ENCODE results near the gene RASEF.

RASEF gene

GRCh38 chr9:83047839-83048775 is 14.8 kb downstream of the RASEF start:
- no peak for DNase-seq

- DNase-seq, result no peak
Measured at GRCh38 chr9:83043597-83043996, 19.3 kb downstream of the RASEF start.

GRCh38 chr9:83041771-83042170 is 21.2 kb downstream of the RASEF start:
- DNase-seq, result no peak

GRCh38 chr9:83039303-83039702 is 23.6 kb downstream of the RASEF start:
- no peak for DNase-seq

GRCh38 chr9:83036043-83036442 is 26.9 kb downstream of the RASEF start:
- DNase-seq, result no peak

- DNase-seq, result no peak
Measured at GRCh38 chr9:83035143-83035542, 27.8 kb downstream of the RASEF start.

GRCh38 chr9:83034587-83034986 is 28.4 kb downstream of the RASEF start:
- no peak for DNase-seq

GRCh38 chr9:83034026-83034425 is 28.9 kb downstream of the RASEF start:
- DNase-seq, result no peak

- no peak for DNase-seq
Measured at GRCh38 chr9:83032065-83032625, 30.8 kb downstream of the RASEF start.

- no peak for DNase-seq
Measured at GRCh38 chr9:83030391-83031107, 32.4 kb downstream of the RASEF start.

GRCh38 chr9:83029531-83030137 is 33.3 kb downstream of the RASEF start:
- no peak for DNase-seq

- no peak for DNase-seq
Measured at GRCh38 chr9:83027153-83027891, 35.6 kb downstream of the RASEF start.

- no peak for DNase-seq
Measured at GRCh38 chr9:83024506-83025125, 38.3 kb downstream of the RASEF start.

- DNase-seq, result no peak
Measured at GRCh38 chr9:83023151-83023550, 39.8 kb downstream of the RASEF start.

GRCh38 chr9:83020864-83021263 is 42.1 kb downstream of the RASEF start:
- DNase-seq, result no peak

- DNase-seq, result no peak
Measured at GRCh38 chr9:83020327-83020726, 42.6 kb downstream of the RASEF start.

GRCh38 chr9:83019246-83019645 is 43.7 kb downstream of the RASEF start:
- no peak for DNase-seq

GRCh38 chr9:83015897-83016296 is 47.0 kb downstream of the RASEF start:
- no peak for DNase-seq

- no peak for DNase-seq
Measured at GRCh38 chr9:83013867-83014605, 48.9 kb downstream of the RASEF start.

GRCh38 chr9:83012922-83013838 is 49.8 kb downstream of the RASEF start:
- no peak for DNase-seq
